NCI-H2171 (cell line): ENCODE results near the gene MAPRE3.
"Not testable (repeated sequence)": the region's sequence is repeated elsewhere in the genome, so short reads cannot be mapped to it uniquely, and the experiment has no call there.

Source experiments
- DNase-seq: peaks from one replicate; lab custom pipeline; 2025; lab: John Stamatoyannopoulos, UW

The MAPRE3 gene

GRCh38 chr2:26970244-26970927 is at the start of gene MAPRE3:
MAPRE3 (plus strand) TSS chr2:26970637; CDS start chr2:27022219, 51,582 bp downstream.
- DNase-seq, result peak; percentile 99

- DNase-seq, result no peak
Measured at GRCh38 chr2:26921323-26921722, 49.1 kb upstream of the MAPRE3 start.

GRCh38 chr2:26922405-26923188 is 47.8 kb upstream of the MAPRE3 start:
- DNase-seq, result peak; percentile 57

GRCh38 chr2:26923189-26923466 is 47.3 kb upstream of the MAPRE3 start:
- not testable (repeated sequence) for DNase-seq

- no peak for DNase-seq
Measured at GRCh38 chr2:26924731-26925099, 45.7 kb upstream of the MAPRE3 start.

GRCh38 chr2:26925100-26925791 is 45.2 kb upstream of the MAPRE3 start:
- no peak for DNase-seq

GRCh38 chr2:26927221-26927620 is 43.2 kb upstream of the MAPRE3 start:
- DNase-seq, result no peak

- DNase-seq, result no peak
Measured at GRCh38 chr2:26932974-26933373, 37.5 kb upstream of the MAPRE3 start.

GRCh38 chr2:26933431-26934334 is 36.8 kb upstream of the MAPRE3 start:
- DNase-seq, result no peak

- no peak for DNase-seq
Measured at GRCh38 chr2:26934335-26934724, 36.1 kb upstream of the MAPRE3 start.

GRCh38 chr2:26934985-26935384 is 35.5 kb upstream of the MAPRE3 start:
- no peak for DNase-seq

GRCh38 chr2:26936855-26937254 is 33.6 kb upstream of the MAPRE3 start:
- DNase-seq, result no peak

- no peak for DNase-seq
Measured at GRCh38 chr2:26938399-26939118, 31.9 kb upstream of the MAPRE3 start.

- DNase-seq, result no peak
Measured at GRCh38 chr2:26940001-26940400, 30.4 kb upstream of the MAPRE3 start.

- no peak for DNase-seq
Measured at GRCh38 chr2:26941486-26941885, 29.0 kb upstream of the MAPRE3 start.

GRCh38 chr2:26942543-26943295 is 27.7 kb upstream of the MAPRE3 start:
- DNase-seq, result peak; percentile 46

GRCh38 chr2:26945991-26946750 is 24.3 kb upstream of the MAPRE3 start:
- DNase-seq, result no peak

GRCh38 chr2:26946841-26947784 is 23.3 kb upstream of the MAPRE3 start:
- no peak for DNase-seq

- no peak for DNase-seq
Measured at GRCh38 chr2:26948800-26949199, 21.6 kb upstream of the MAPRE3 start.
